Measurements from ENCODE around the gene C9orf152.

C9orf152 gene

DNA sequence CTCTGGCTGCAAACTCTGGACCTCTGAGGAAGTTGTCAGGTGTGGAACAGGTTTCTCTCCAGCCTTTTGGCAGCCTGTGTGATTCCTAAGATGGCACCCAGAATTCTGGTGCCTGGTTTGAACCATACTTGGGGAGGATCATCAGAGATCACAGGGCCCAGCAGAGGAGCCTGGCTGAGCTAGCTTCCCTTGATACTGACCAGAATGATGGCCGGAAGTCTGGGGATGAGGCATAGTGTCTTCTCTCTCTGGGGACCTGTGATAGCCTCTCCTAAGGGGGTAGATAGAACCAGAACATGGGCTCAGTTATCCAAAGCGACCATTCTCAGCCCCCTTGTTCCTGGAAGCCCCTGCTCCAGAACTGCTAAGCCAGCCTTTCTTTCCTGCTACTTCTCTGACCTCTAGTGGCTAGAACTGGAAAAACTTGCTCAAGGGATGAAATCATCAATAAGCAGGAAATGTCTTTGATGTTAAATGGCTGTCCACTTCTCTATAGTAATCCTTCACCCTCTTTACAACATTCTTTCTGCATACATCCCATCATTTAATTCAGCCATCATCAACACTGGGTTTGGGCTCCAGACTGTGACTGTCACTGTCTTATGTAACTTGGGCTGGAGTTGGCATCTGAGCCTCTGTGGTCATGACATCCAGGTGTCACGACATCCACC, 55.1 kb downstream of the C9orf152 start:
- peak; percentile 82 for DNase-seq (ENCODE audit: low read depth)
- no peak overlapping the region for H3K4me3 ChIP-seq (ENCODE audit: low read depth, low read length)
- TF ChIP-seq, protein P1, sequence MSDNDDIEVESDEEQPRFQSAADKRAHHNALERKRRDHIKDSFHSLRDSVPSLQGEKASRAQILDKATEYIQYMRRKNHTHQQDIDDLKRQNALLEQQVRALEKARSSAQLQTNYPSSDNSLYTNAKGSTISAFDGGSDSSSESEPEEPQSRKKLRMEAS (IDR thresholded peaks at IDR 0.05; ENCODE audit: low read depth, low read length) = no peak
- TF ChIP-seq POLR2A (IDR thresholded peaks at IDR 0.05; ENCODE audit: extremely low read depth, insufficient read length) = no peak
- TF ChIP-seq, protein P2, sequence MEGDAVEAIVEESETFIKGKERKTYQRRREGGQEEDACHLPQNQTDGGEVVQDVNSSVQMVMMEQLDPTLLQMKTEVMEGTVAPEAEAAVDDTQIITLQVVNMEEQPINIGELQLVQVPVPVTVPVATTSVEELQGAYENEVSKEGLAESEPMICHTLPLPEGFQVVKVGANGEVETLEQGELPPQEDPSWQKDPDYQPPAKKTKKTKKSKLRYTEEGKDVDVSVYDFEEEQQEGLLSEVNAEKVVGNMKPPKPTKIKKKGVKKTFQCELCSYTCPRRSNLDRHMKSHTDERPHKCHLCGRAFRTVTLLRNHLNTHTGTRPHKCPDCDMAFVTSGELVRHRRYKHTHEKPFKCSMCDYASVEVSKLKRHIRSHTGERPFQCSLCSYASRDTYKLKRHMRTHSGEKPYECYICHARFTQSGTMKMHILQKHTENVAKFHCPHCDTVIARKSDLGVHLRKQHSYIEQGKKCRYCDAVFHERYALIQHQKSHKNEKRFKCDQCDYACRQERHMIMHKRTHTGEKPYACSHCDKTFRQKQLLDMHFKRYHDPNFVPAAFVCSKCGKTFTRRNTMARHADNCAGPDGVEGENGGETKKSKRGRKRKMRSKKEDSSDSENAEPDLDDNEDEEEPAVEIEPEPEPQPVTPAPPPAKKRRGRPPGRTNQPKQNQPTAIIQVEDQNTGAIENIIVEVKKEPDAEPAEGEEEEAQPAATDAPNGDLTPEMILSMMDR (IDR thresholded peaks at IDR 0.05; ENCODE audit: low read depth, low read length) = peak; percentile 67
- 0 out of 2 replicates have a peak, but pooled peaks have one; percentile 10 for TF ChIP-seq MYC (IDR thresholded peaks at IDR 0.05; ENCODE audit: low read depth, low read length)
